Nephron (organoid): ENCODE results near the gene GAS5.

Experiments used
- H3K27ac Mint-ChIP-seq, 3 experiments: 2 replicates each; pipeline ENCODE4 v1.8.0; 2020; ENCODE audit warnings: mixed read lengths in 3 of 3, mild to moderate bottlenecking in 2 of 3, moderate library complexity in 1 of 3
- H3K27me3 Mint-ChIP-seq: 2 replicates; pipeline ENCODE4 v1.8.0; 2021; ENCODE audit warnings: low read depth, mild to moderate bottlenecking, moderate library complexity, mixed read lengths
- H3K36me3 Mint-ChIP-seq: 2 replicates; pipeline ENCODE4 v1.8.0; 2020; ENCODE audit warnings: low read depth, mixed read lengths
- H3K4me1 Mint-ChIP-seq: 2 replicates; pipeline ENCODE4 v1.8.0; 2020; ENCODE audit warnings: mixed read lengths
- H3K4me3 Mint-ChIP-seq, 3 experiments: 2 replicates each; pipeline ENCODE4 v1.8.0; 2020; ENCODE audit warnings: mild to moderate bottlenecking in 3 of 3, mixed read lengths in 3 of 3, moderate library complexity in 2 of 3
- H3K9me3 Mint-ChIP-seq: 2 replicates; pipeline ENCODE4 v1.8.0; 2020; ENCODE audit warnings: mixed read lengths
- TF ChIP-seq, protein P1 (sequence below), 3 experiments: fragments of 200-600 bp; sonication (generic); IDR thresholded peaks; one replicate each; pipeline ENCODE4 v1.5.0; 2021; ENCODE audit warnings: antibody characterized with exemption in 3 of 3; ENCODE audit not compliant: unreplicated experiment in 3 of 3

GAS5 gene

DNA sequence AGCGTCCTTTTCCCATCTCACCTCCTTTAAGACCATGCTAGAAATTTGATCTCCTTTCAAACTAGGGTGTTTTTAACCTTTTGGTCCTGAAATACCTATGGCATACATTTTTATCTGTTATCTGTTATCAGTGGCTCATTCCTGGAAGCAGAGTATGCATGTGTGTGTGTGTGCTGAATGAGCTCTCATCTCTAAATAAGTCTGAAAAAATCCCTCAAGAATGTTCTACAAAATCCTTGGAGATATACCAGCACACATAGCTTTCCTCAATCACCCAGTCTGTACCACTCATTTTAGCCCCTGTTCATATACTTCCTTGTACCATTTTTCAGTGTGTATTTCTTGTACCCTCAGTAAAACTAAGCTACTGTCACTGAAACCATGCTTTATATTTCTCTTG is 49.3 kb downstream of the GAS5 start:
- Mint-ChIP-seq H3K36me3 (peaks cover 56% of the 10 kb centered on the region), H3K4me1 (peaks cover 15% of the 10 kb centered on the region)

More for the DNA sequence above, 49.3 kb downstream of the GAS5 start:
- TF ChIP-seq, protein P1, sequence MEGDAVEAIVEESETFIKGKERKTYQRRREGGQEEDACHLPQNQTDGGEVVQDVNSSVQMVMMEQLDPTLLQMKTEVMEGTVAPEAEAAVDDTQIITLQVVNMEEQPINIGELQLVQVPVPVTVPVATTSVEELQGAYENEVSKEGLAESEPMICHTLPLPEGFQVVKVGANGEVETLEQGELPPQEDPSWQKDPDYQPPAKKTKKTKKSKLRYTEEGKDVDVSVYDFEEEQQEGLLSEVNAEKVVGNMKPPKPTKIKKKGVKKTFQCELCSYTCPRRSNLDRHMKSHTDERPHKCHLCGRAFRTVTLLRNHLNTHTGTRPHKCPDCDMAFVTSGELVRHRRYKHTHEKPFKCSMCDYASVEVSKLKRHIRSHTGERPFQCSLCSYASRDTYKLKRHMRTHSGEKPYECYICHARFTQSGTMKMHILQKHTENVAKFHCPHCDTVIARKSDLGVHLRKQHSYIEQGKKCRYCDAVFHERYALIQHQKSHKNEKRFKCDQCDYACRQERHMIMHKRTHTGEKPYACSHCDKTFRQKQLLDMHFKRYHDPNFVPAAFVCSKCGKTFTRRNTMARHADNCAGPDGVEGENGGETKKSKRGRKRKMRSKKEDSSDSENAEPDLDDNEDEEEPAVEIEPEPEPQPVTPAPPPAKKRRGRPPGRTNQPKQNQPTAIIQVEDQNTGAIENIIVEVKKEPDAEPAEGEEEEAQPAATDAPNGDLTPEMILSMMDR (IDR thresholded peaks at IDR 0.05; ENCODE audit: unreplicated experiment in 3 of 3) = no peak
- no peaks in the 10 kb centered on the region for H3K27me3 Mint-ChIP-seq
- H3K9me3 Mint-ChIP-seq = peaks cover 22% of the 10 kb centered on the region
- no peak overlapping the region for H3K27ac Mint-ChIP-seq
- no peak overlapping the region for H3K4me3 Mint-ChIP-seq
